Liver (tissue), 9 donors: ENCODE measurements around the gene CACNG8. TPM values are rescaled to one million over a fixed set of nuclear protein-coding genes. Genes with fewer than 3 reads are reported as not detected.

Experiments
- DNase-seq: peaks from one replicate; pipeline ENCODE4 v3.0.0-alpha.2; 2017; ENCODE audit warnings: low spot score
- H3K27ac ChIP-seq, 2 donors: one replicate each; pipeline ENCODE4 v1.7.0; 2013; ENCODE audit warnings: inconsistent platforms in 2 of 2, low read length in 2 of 2, control low read depth in 1 of 2, low read depth in 1 of 2, mild to moderate bottlenecking in 1 of 2
- H3K27me3 ChIP-seq, 4 donors: one replicate each; pipeline versions ENCODE4 v1.6.1 to v1.7.0; 2013; ENCODE audit warnings: low read length in 3 of 4, inconsistent platforms in 1 of 4, mild to moderate bottlenecking in 1 of 4, moderate library complexity in 1 of 4; ENCODE audit not compliant: control insufficient read depth in 4 of 4, insufficient read depth in 4 of 4
- H3K36me3 ChIP-seq, 4 donors: one replicate each; pipeline versions ENCODE4 v1.6.1 to v1.7.0; 2013; ENCODE audit warnings: low read length in 3 of 4, mild to moderate bottlenecking in 3 of 4, low read depth in 1 of 4, moderate library complexity in 1 of 4; ENCODE audit not compliant: control insufficient read depth in 4 of 4, insufficient read depth in 3 of 4
- H3K4me1 ChIP-seq, 4 donors: one replicate each; pipeline versions ENCODE4 v1.6.1 to v1.7.0; 2013; ENCODE audit warnings: low read length in 3 of 4, mild to moderate bottlenecking in 3 of 4, moderate library complexity in 1 of 4; ENCODE audit not compliant: control insufficient read depth in 4 of 4, insufficient read depth in 4 of 4
- H3K4me3 ChIP-seq, 3 donors: one replicate each; pipeline versions ENCODE4 v1.6.1 to v1.7.0; 2013; ENCODE audit warnings: low read length in 3 of 3, control low read depth in 1 of 3, low read depth in 1 of 3, mild to moderate bottlenecking in 1 of 3
- H3K9ac ChIP-seq, 2 donors: one replicate each; pipeline ENCODE4 v1.7.0; 2013; ENCODE audit warnings: low read length in 2 of 2, mild to moderate bottlenecking in 2 of 2, moderate library complexity in 2 of 2, control low read depth in 1 of 2, low read depth in 1 of 2
- H3K9me3 ChIP-seq, 4 donors: one replicate each; pipeline versions ENCODE4 v1.6.1 to v1.7.0; 2013; ENCODE audit warnings: low read length in 3 of 4; ENCODE audit not compliant: control insufficient read depth in 4 of 4
- ATF3 ChIP-seq: IDR thresholded peaks from 2 replicates; pipeline ENCODE4 v1.6.1; 2016; ENCODE audit warnings: antibody characterized with exemption
- CTCF ChIP-seq: fragments of 150-350 bp; IDR thresholded peaks from 2 replicates; pipeline ENCODE4 v1.5.1; 2017; ENCODE audit warnings: improper control_type of control experiment, low read depth, low read length; ENCODE audit not compliant: missing input control
- EGR1 ChIP-seq, 2 donors: IDR thresholded peaks; 2 replicates each; pipeline ENCODE4 v1.6.1; 2016 to 2018; ENCODE audit warnings: antibody characterized with exemption in 2 of 2, low read depth in 2 of 2
- FOXA1 ChIP-seq: IDR thresholded peaks from 2 replicates; pipeline ENCODE4 v1.6.1; 2016; ENCODE audit warnings: antibody characterized with exemption
- FOXA2 ChIP-seq: IDR thresholded peaks from 2 replicates; pipeline ENCODE4 v1.6.1; 2016; ENCODE audit warnings: antibody characterized with exemption
- GABPA ChIP-seq, 2 donors: IDR thresholded peaks in 1 of 2; conservative IDR thresholded peaks in 1 of 2; 2 replicates each; pipeline ENCODE4 v1.6.1; 2016; ENCODE audit warnings: antibody characterized with exemption in 2 of 2, mild to moderate bottlenecking in 1 of 2, moderate library complexity in 1 of 2
- HNF4A ChIP-seq, 2 donors: conservative IDR thresholded peaks; 2 replicates each; pipeline ENCODE4 v1.6.1; 2016; ENCODE audit warnings: antibody characterized with exemption in 2 of 2, mild to moderate bottlenecking in 2 of 2
- HNF4G ChIP-seq: IDR thresholded peaks from 2 replicates; pipeline ENCODE4 v1.6.1; 2016; ENCODE audit warnings: antibody characterized with exemption
- JUND ChIP-seq, 2 donors: IDR thresholded peaks; 2 replicates each; pipeline ENCODE4 v1.6.1; 2016; ENCODE audit warnings: antibody characterized with exemption in 2 of 2
- MAX ChIP-seq: IDR thresholded peaks from 2 replicates; pipeline ENCODE4 v1.6.1; 2016; ENCODE audit warnings: antibody characterized with exemption
- NR2F2 ChIP-seq: IDR thresholded peaks from 2 replicates; pipeline ENCODE4 v1.6.1; 2016; ENCODE audit warnings: antibody characterized with exemption
- RAD21 ChIP-seq, 2 donors: IDR thresholded peaks; 2 replicates each; pipeline ENCODE4 v1.6.1; 2016; ENCODE audit warnings: antibody characterized with exemption in 2 of 2, mild to moderate bottlenecking in 2 of 2
- REST ChIP-seq: IDR thresholded peaks from 2 replicates; pipeline ENCODE4 v1.6.1; 2016; ENCODE audit warnings: antibody characterized with exemption, mild to moderate bottlenecking
- RXRA ChIP-seq, 2 donors: IDR thresholded peaks; 2 replicates each; pipeline ENCODE4 v1.6.1; 2017 to 2018; ENCODE audit warnings: antibody characterized with exemption in 2 of 2, mild to moderate bottlenecking in 1 of 2
- SP1 ChIP-seq: IDR thresholded peaks from 2 replicates; pipeline ENCODE4 v1.6.1; 2018; ENCODE audit warnings: antibody characterized with exemption, mild to moderate bottlenecking
- TAF1 ChIP-seq: conservative IDR thresholded peaks from 2 replicates; pipeline ENCODE4 v1.6.1; 2016; ENCODE audit warnings: antibody characterized with exemption, mild to moderate bottlenecking
- YY1 ChIP-seq: IDR thresholded peaks from 2 replicates; pipeline ENCODE4 v1.6.1; 2016; ENCODE audit warnings: antibody characterized with exemption, mild to moderate bottlenecking
- ZBTB33 ChIP-seq: IDR thresholded peaks from 2 replicates; pipeline ENCODE4 v1.6.1; 2016; ENCODE audit warnings: antibody characterized with exemption
- WGBS: extraction: QIAGEN DNeasy Blood & Tissue Kit; methylation state at CpG from one replicate; pipeline ENCODE4 v1.1.7; 2013; 5-methylcytosine and 5-hydroxymethylcytosine counted together
- polyA plus RNA-seq, 2 donors: library from polyadenylated mRNA; stranded (reverse) in 1 of 2; unstranded in 1 of 2; fragments of 200-250 nt in 1 of 2; fragments of >200 nt in 1 of 2; fragmentation: Nextera tagmentation in 1 of 2; extraction: Ambion mirVana in 1 of 2; gene quantifications; one replicate each; pipeline versions ENCODE4 v1.2.1 to v1.2.3, GENCODE V29; 2013 to 2015
- total RNA-seq, 2 donors: library from RNA; depleted of rRNA; stranded (reverse); fragments of >200 nt; gene quantifications; one replicate each; pipeline ENCODE4 v1.2.3, GENCODE V29; 2014
- donor health status: healthy.
- donor health status: healthy.
- donor health status: healthy.
- donor health status: healthy.
- donor health status: healthy.

The CACNG8 gene
- total and polyA plus RNA-seq, 4 donors = under 0.01 TPM; not detected in 3

- H3K27me3 ChIP-seq = peaks cover 2 to 15% (median 4%) of the 10 kb centered on the region in 4 donors
- no peaks in the 10 kb centered on the region for H3K4me1 ChIP-seq
- H3K9me3 ChIP-seq = peaks cover 0 to 3% (median under 1%) of the 10 kb centered on the region in 4 donors
- no peaks in the 10 kb centered on the region for H3K36me3 ChIP-seq
- no peak overlapping the region for H3K27ac ChIP-seq
- 10% methylated on average over 55 of the region's 55 CpGs for WGBS
- H3K9ac ChIP-seq = no peak overlapping the region
- TF ChIP-seq EGR1 (IDR thresholded peaks at IDR 0.05; ENCODE audit: low read depth in 2 of 2) (no peak), GABPA (IDR thresholded peaks at IDR 0.05 in 1 of 2, conservative IDR thresholded peaks at IDR 0.05 in 1 of 2) (no peak), FOXA2 (no peak), RXRA (IDR thresholded peaks at IDR 0.05) (no peak), CTCF (no peak), JUND (IDR thresholded peaks at IDR 0.05) (no peak), TAF1 (no peak), MAX (no peak), SP1 (no peak), ZBTB33 (no peak), NR2F2 (no peak), YY1 (no peak), FOXA1 (no peak)
- H3K4me3 ChIP-seq = no peak overlapping the region
- DNase-seq = no peak
Measured at GRCh38 chr19:53942001-53942786, 20.5 kb upstream of the CACNG8 start.

- Histone ChIP-seq H3K9me3 (peaks cover 0 to 3% (median under 1%) of the 10 kb centered on the region in 4 donors), H3K27me3 (peaks cover 2 to 15% (median 4%) of the 10 kb centered on the region in 4 donors), H3K27ac (no peak overlapping the region), H3K36me3 (no peaks in the 10 kb centered on the region), H3K9ac (no peak overlapping the region), H3K4me3 (no peak overlapping the region), H3K4me1 (no peaks in the 10 kb centered on the region)
- DNase-seq = no peak
- 72% methylated on average over 4 of the region's 4 CpGs for WGBS
- no peak for TF ChIP-seq ATF3
- TF ChIP-seq SP1 = no peak
- no peak for TF ChIP-seq CTCF
- TF ChIP-seq RAD21 (IDR thresholded peaks at IDR 0.05) = no peak
- TF ChIP-seq ZBTB33 = no peak
- TF ChIP-seq HNF4A (conservative IDR thresholded peaks at IDR 0.05) = no peak
- no peak for TF ChIP-seq TAF1
- TF ChIP-seq JUND (IDR thresholded peaks at IDR 0.05) = no peak
- no peak for TF ChIP-seq EGR1 (IDR thresholded peaks at IDR 0.05; ENCODE audit: low read depth in 2 of 2)
- no peak for TF ChIP-seq REST
- TF ChIP-seq YY1 = no peak
- no peak for TF ChIP-seq FOXA2
- no peak for TF ChIP-seq NR2F2
- TF ChIP-seq GABPA (IDR thresholded peaks at IDR 0.05 in 1 of 2, conservative IDR thresholded peaks at IDR 0.05 in 1 of 2) = no peak
- no peak for TF ChIP-seq HNF4G
Measured at GRCh38 chr19:53944416-53944815, 18.3 kb upstream of the CACNG8 start.
